Suprapubic skin (tissue), 4 donors: ENCODE results near the gene PTPRA.

Source experiments
- EP300 ChIP-seq: sonication (generic); formaldehyde crosslinking; IDR thresholded peaks from one replicate; pipeline ENCODE4 v1.6.1; 2017; ENCODE audit warnings: antibody characterized with exemption
- POLR2A ChIP-seq, 2 donors: fragments of 450-650 bp; IDR thresholded peaks; one replicate each; pipeline ENCODE4 v1.6.1; 2017; ENCODE audit warnings: antibody characterized with exemption in 2 of 2, mild to moderate bottlenecking in 2 of 2, moderate library complexity in 2 of 2
- POLR2AphosphoS5 ChIP-seq, 3 donors: sonication (generic); formaldehyde crosslinking; IDR thresholded peaks; one replicate each; pipeline ENCODE4 v1.6.1; 2017; ENCODE audit warnings: antibody characterized with exemption in 3 of 3
- TF ChIP-seq, protein P1 (sequence below), 2 donors: fragments of 200-600 bp in 1 of 2; fragments of 450-650 bp in 1 of 2; sonication (generic) in 1 of 2; IDR thresholded peaks; one replicate each; pipeline ENCODE4 v1.5.1; 2016 to 2019; ENCODE audit warnings: antibody characterized with exemption in 2 of 2, mild to moderate bottlenecking in 1 of 2, moderate library complexity in 1 of 2

DNA sequence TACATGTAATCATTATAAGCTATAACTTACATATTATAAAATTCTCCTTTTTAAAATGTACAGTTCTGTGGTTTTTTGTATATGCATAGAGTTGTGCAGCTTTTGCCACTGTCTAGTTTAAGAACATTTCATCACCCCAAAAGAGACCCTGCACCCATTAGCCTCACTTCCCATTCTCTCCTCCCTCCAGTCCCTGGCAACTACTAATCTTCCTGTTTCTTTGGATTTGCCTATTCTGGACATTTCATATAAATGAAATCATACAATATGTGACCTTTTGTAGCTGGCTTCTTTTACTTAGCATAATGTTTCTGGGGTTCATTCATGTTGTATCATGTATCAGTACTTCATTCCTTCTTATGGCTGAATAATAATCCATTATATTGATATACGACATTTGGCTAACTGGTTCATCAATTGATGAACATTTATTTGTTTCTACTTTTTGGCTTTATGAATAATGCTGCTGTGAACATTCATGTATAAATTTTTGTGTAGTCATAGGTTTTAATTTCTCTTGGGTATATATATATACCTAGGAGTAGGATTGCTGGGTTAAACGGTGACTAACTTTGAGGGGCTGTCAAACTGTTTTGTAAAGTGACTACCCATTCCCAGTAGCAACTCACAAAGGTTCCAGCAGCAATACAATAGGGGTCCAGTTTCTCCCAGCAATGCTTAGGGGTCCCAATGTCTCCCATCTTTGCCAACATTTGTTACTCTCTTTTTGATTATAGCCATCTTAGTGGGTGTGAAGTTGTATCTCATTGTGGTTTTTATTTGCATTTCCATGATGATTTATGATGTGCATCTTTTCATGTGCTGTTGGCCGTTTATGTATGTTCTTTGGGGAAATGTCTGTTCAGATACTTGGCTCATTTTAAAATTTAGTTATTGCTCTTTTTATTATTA lies 10.7 kb downstream of the PTPRA start:
- TF ChIP-seq, protein P1, sequence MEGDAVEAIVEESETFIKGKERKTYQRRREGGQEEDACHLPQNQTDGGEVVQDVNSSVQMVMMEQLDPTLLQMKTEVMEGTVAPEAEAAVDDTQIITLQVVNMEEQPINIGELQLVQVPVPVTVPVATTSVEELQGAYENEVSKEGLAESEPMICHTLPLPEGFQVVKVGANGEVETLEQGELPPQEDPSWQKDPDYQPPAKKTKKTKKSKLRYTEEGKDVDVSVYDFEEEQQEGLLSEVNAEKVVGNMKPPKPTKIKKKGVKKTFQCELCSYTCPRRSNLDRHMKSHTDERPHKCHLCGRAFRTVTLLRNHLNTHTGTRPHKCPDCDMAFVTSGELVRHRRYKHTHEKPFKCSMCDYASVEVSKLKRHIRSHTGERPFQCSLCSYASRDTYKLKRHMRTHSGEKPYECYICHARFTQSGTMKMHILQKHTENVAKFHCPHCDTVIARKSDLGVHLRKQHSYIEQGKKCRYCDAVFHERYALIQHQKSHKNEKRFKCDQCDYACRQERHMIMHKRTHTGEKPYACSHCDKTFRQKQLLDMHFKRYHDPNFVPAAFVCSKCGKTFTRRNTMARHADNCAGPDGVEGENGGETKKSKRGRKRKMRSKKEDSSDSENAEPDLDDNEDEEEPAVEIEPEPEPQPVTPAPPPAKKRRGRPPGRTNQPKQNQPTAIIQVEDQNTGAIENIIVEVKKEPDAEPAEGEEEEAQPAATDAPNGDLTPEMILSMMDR (IDR thresholded peaks at IDR 0.05): no peak
- no peak for TF ChIP-seq POLR2A (IDR thresholded peaks at IDR 0.05)
- TF ChIP-seq POLR2AphosphoS5 (IDR thresholded peaks at IDR 0.05): no peak
- TF ChIP-seq EP300: no peak
